ENCODE results near the gene ZNF808.
A peak's percentile ranks its signal among the peaks of the same experiment; 100 is the strongest.
"Not testable (repeated sequence)": the region's sequence is repeated elsewhere in the genome, so short reads cannot be mapped to it uniquely, and the experiment has no call there.

The ZNF808 gene

DNA sequence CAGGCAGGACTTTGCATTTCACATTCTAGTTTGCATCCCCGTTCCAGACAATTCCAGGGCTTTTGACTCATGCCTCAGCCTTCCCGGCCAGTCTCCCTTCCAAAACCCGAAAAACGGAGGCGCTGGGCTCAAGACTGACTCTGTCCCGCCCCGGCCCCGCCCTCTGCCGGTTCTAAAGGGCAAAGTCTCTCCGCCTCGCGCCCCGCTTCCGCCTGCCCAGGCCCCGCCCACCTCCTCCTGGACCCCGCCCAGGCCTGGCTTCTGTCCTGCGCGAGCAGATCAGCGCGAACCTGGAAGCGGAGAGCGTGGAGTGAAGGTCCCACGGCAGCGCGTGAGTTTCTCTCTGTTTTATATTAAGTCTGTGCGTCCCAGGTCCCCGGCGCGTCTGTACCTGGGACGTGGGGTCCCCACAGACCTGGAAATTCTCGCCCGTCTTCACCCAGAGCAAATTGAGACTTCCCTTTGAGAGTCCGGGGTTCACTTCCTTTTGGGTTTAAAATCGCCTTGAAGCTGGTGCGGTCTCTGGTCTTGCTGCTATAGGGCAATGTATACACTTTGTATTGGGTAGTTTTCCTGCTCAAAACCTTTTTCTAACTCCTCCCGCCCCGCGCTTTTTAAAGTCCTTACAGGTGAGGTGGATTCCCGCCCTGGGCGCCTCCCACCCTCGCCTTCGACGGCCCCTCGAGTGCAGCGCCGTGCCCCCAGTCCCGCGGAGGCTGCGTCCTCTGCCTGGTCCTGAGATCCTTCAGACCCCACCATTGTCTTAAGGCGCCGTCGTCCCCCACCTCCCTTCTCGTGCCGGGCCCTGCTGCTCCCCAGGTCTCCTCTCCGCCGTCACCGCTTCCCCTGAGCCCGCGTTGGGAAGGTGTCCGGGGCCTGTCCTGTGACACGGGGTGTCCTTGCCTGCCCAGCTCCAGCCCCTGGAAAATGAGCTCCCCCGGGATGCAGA lies 73.8 kb downstream of the ZNF808 start:
- DNase-seq = peak; percentile 95 to 96

DNA sequence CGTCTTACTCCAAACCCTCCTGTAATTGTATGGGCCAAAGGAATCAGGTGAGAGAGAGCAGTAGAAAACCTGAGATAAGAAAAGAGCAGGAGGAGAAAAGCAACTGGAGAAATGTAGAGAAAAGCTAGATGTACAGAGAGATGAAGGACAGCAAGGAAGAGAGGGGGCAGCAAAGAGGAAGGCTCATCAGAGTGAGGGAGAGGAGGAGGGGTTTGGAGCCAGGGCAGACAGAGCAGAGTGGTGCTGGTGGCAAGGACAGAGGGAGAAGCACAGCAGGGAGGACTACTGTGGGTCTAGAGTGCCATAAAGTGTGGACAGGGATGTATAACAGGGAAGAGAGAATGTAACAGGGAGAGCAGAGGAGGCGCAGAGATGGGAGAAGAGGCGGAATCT lies 74.5 kb downstream of the ZNF808 start:
- DNase-seq = not testable (repeated sequence)

DNA sequence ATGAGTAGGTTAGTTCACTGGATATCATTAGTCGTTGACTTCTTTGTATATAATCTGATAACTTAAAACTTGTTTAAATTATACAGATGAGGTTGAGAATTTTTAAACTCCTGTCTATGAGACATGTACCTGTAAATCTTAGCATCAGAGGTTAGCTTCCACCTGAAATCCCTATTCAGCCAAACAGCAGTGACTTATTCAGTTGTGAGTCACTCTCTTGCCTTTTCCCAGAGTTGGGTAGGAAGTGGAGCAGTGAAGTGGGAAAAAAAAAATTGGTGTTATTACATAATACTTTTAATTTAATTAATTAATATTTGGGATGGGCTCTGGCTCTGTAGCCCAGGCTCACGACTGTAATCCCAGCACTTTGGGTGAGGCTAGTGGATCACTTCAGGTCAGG lies 75.5 kb downstream of the ZNF808 start:
- DNase-seq = no peak

DNA sequence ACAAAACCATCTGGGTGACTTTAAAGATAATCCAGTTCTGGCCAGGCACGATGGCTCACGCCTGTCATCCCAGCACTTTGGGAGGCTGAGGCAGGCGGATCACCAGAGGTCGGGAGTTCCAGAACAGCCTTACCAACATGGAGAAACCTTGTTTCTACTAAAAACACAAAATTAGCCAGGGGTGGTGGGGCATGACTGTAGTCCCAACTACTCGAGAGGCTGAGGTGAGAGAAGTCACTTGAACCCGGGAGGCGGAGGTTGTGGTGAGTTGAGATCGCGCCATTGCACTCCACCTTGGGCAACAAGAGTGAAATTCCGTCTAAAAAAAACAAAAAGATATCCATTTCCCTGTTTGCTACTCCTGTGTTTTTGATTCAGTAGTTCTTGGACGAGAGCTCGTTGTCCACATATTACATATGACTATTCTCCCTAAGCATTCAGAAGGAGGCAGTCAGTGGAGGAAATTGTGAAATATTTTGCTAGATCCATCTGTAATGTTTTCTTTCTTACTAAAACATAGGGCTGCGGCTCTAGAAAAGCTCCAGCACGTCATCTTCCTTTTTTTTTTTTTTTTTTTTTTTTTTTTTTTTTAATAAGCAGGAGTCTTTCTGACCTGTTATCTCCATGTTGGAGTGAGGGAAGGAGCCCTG lies 76.2 kb downstream of the ZNF808 start:
- no peak for DNase-seq
